WTC11 (cell line): ENCODE results near the gene PCDH9. TPM values are rescaled to one million over a fixed set of nuclear protein-coding genes. Genes with fewer than 3 reads are reported as not detected.

ENCODE experiments used
- ATAC-seq: fragments of 200-7000 bp; cut with Tn5 transposase; 2 replicates; pipeline ENCODE4 v1.10.0; 2021; ENCODE audit warnings: mild to moderate bottlenecking, moderate library complexity
- CTCF ChIA-PET: fragments of 300-600 bp; sonication (Branson Sonifier 250); formaldehyde crosslinking; loops from one replicate; lab custom pipeline; 2021; ENCODE audit warnings: antibody characterized with exemption; lab: Charles Lee
- POLR2A ChIA-PET: fragments of 350-600 bp; sonication (Branson Sonifier 250); formaldehyde crosslinking; loops from one replicate; lab custom pipeline; 2021; ENCODE audit warnings: antibody characterized with exemption; lab: Charles Lee
- DNase-seq: peaks from one replicate; pipeline ENCODE4 v3.0.0; 2021; ENCODE audit warnings: low spot score
- H3K27ac Mint-ChIP-seq: 2 replicates; pipeline ENCODE4 v1.8.0; 2021; ENCODE audit warnings: mixed read lengths
- H3K27me3 Mint-ChIP-seq: 2 replicates; pipeline ENCODE4 v1.8.0; 2021; ENCODE audit warnings: low read depth, mild to moderate bottlenecking, moderate library complexity, mixed read lengths
- H3K36me3 Mint-ChIP-seq: 2 replicates; pipeline ENCODE4 v1.8.0; 2021; ENCODE audit warnings: mixed read lengths
- H3K4me1 Mint-ChIP-seq: 2 replicates; pipeline ENCODE4 v1.8.0; 2022; ENCODE audit warnings: mixed read lengths
- H3K4me3 Mint-ChIP-seq: 2 replicates; pipeline ENCODE4 v1.8.0; 2021; ENCODE audit warnings: mild to moderate bottlenecking, moderate library complexity, mixed read lengths
- H3K9me3 Mint-ChIP-seq: 2 replicates; pipeline ENCODE4 v1.8.0; 2021; ENCODE audit warnings: mixed read lengths
- CREB1 ChIP-seq: sonication (generic); formaldehyde crosslinking; IDR thresholded peaks from 2 replicates; pipeline ENCODE4 v1.8.0; 2023; ENCODE audit warnings: mild to moderate bottlenecking, missing genetic modification reagents
- E2F4 ChIP-seq: sonication (generic); formaldehyde crosslinking; IDR thresholded peaks from 2 replicates; pipeline ENCODE4 v1.8.1; 2022; ENCODE audit warnings: low read depth, mild to moderate bottlenecking, moderate library complexity, missing genetic modification reagents, borderline replicate concordance
- ELF4 ChIP-seq: sonication (generic); formaldehyde crosslinking; IDR thresholded peaks from 2 replicates; pipeline ENCODE4 v1.8.1; 2022; ENCODE audit warnings: low read depth, mild to moderate bottlenecking, moderate library complexity, missing genetic modification reagents
- FOXK1 ChIP-seq: sonication (generic); formaldehyde crosslinking; IDR thresholded peaks from 2 replicates; pipeline ENCODE4 v1.8.0; 2022; ENCODE audit warnings: mild to moderate bottlenecking, moderate library complexity, missing genetic modification reagents
- IRF2 ChIP-seq: sonication (generic); formaldehyde crosslinking; IDR thresholded peaks from 2 replicates; pipeline ENCODE4 v1.8.0; 2022; ENCODE audit warnings: low read depth, missing genetic modification reagents, borderline replicate concordance
- KAT7 ChIP-seq: sonication (generic); formaldehyde crosslinking; IDR thresholded peaks from 2 replicates; pipeline ENCODE4 v1.8.1; 2023; ENCODE audit warnings: missing genetic modification reagents, mild to moderate bottlenecking, borderline replicate concordance
- MAX ChIP-seq: sonication (generic); formaldehyde crosslinking; IDR thresholded peaks from 2 replicates; pipeline ENCODE4 v1.8.0; 2022; ENCODE audit warnings: mild to moderate bottlenecking, missing genetic modification reagents
- MLX ChIP-seq: sonication (generic); formaldehyde crosslinking; IDR thresholded peaks from 2 replicates; pipeline ENCODE4 v1.8.1; 2023; ENCODE audit warnings: mild to moderate bottlenecking, missing genetic modification reagents, moderate library complexity
- MXD4 ChIP-seq: fragments of 250-450 bp; sonication (Bioruptor Pico); IDR thresholded peaks from 2 replicates; pipeline ENCODE4 v1.8.0; 2021; ENCODE audit warnings: mild to moderate bottlenecking, moderate library complexity, borderline replicate concordance
- MYBL2 ChIP-seq: sonication (generic); formaldehyde crosslinking; IDR thresholded peaks from 2 replicates; pipeline ENCODE4 v1.8.1; 2023; ENCODE audit warnings: mild to moderate bottlenecking, moderate library complexity, missing genetic modification reagents
- NFATC4 ChIP-seq: fragments of 250-450 bp; sonication (Bioruptor Pico); IDR thresholded peaks from 2 replicates; pipeline ENCODE4 v1.9.0; 2021; ENCODE audit warnings: mild to moderate bottlenecking
- PREB ChIP-seq: sonication (generic); formaldehyde crosslinking; IDR thresholded peaks from 2 replicates; pipeline ENCODE4 v1.8.1; 2022; ENCODE audit warnings: mild to moderate bottlenecking, missing genetic modification reagents, moderate library complexity, borderline replicate concordance
- STAT6 ChIP-seq: sonication (generic); formaldehyde crosslinking; conservative IDR thresholded peaks from 2 replicates; pipeline ENCODE4 v1.8.1; 2023; ENCODE audit warnings: mild to moderate bottlenecking, low read depth, missing genetic modification reagents, moderate library complexity
- ZNF138 ChIP-seq: sonication (generic); formaldehyde crosslinking; conservative IDR thresholded peaks from 2 replicates; pipeline ENCODE4 v1.8.1; 2022; ENCODE audit warnings: mild to moderate bottlenecking, moderate library complexity, missing genetic modification reagents
- ZNF219 ChIP-seq: sonication (generic); formaldehyde crosslinking; IDR thresholded peaks from 2 replicates; pipeline ENCODE4 v1.8.0; 2023; ENCODE audit warnings: missing genetic modification reagents, mild to moderate bottlenecking, borderline replicate concordance
- ZNF425 ChIP-seq: fragments of 250-450 bp; sonication (Bioruptor Pico); conservative IDR thresholded peaks from 2 replicates; pipeline ENCODE4 v1.9.0; 2021; ENCODE audit warnings: mild to moderate bottlenecking
- ZNF671 ChIP-seq: fragments of 250-450 bp; sonication (Bioruptor Pico); IDR thresholded peaks from 2 replicates; pipeline ENCODE4 v1.8.0; 2021; ENCODE audit warnings: mild to moderate bottlenecking
- ZSCAN18 ChIP-seq: fragments of 250-450 bp; sonication (Bioruptor Pico); IDR thresholded peaks from 2 replicates; pipeline ENCODE4 v2.1.2; 2022; ENCODE audit warnings: mild to moderate bottlenecking, moderate library complexity
- total RNA-seq: library from RNA; stranded (reverse); gene quantifications from 3 replicates; pipeline ENCODE4 v1.2.3, GENCODE V29; 2021

The PCDH9 gene
- total RNA-seq, 1 experiment from 2014 or later = 0.48 TPM

GRCh38 chr13:66567899-66568612 is 662.1 kb downstream of the PCDH9 start (continued):
- TF ChIP-seq STAT6 (CRISPR knock-in tag) (no peak), E2F4 (CRISPR knock-in tag) (no peak), ZNF425 (CRISPR knock-in tag) (no peak), MLX (CRISPR knock-in tag) (no peak), IRF2 (CRISPR knock-in tag) (no peak)

- H3K9me3 Mint-ChIP-seq = peaks cover 17% of the 10 kb centered on the region
- CTCF ChIA-PET = no interaction called here
- TF ChIP-seq STAT6 (CRISPR knock-in tag) = no peak
- TF ChIP-seq MXD4 = no peak
- TF ChIP-seq ZSCAN18 (CRISPR knock-in tag) = no peak
- no peak for TF ChIP-seq KAT7 (CRISPR knock-in tag)
- no peak for TF ChIP-seq ELF4 (CRISPR knock-in tag)
- TF ChIP-seq MAX = no peak
- no peak for TF ChIP-seq ZNF138 (CRISPR knock-in tag)
- TF ChIP-seq NFATC4 (CRISPR knock-in tag) = no peak
- TF ChIP-seq MYBL2 (CRISPR knock-in tag) = no peak
- no peak for TF ChIP-seq ZNF671 (CRISPR knock-in tag)
- no peak for TF ChIP-seq PREB (CRISPR knock-in tag)
- no peak for TF ChIP-seq CREB1 (CRISPR knock-in tag)
- no peak for TF ChIP-seq FOXK1 (CRISPR knock-in tag)
- TF ChIP-seq ZNF219 (CRISPR knock-in tag) = no peak
- TF ChIP-seq, all 79 proteins: peak for 0
- POLR2A ChIA-PET = interaction anchor here (0.7 kb wide), 1 partner anchor 41 kb away, joined by 3 read pairs; no protein-coding TSS in a partner anchor
- H3K36me3 Mint-ChIP-seq = peaks cover 17% of the 10 kb centered on the region
- H3K27ac Mint-ChIP-seq = no peak overlapping the region
- DNase-seq (no peak), ATAC-seq (no peak)
- H3K4me1 Mint-ChIP-seq = peaks cover 13% of the 10 kb centered on the region
- no peaks in the 10 kb centered on the region for H3K27me3 Mint-ChIP-seq
- no peak overlapping the region for H3K4me3 Mint-ChIP-seq
Observed at GRCh38 chr13:66565279-66565678, 664.9 kb downstream of the PCDH9 start.
